Peyer's patch (tissue), 4 donors: Measurements from ENCODE around the gene LCLAT1.

Source experiments
- CTCF ChIP-seq, 6 experiments: fragments of 450-650 bp in 4 of 6; fragments of 200-600 bp in 2 of 6; sonication (generic) in 1 of 6; IDR thresholded peaks; one replicate each; pipeline ENCODE4 v1.5.1; 2017 to 2019; ENCODE audit warnings: antibody characterized with exemption in 6 of 6, mild to moderate bottlenecking in 3 of 6, moderate library complexity in 1 of 6
- POLR2A ChIP-seq, 2 donors: fragments of 450-650 bp; IDR thresholded peaks; one replicate each; pipeline ENCODE4 v1.5.1; 2017; ENCODE audit warnings: antibody characterized with exemption in 2 of 2, mild to moderate bottlenecking in 2 of 2, moderate library complexity in 2 of 2

DNA sequence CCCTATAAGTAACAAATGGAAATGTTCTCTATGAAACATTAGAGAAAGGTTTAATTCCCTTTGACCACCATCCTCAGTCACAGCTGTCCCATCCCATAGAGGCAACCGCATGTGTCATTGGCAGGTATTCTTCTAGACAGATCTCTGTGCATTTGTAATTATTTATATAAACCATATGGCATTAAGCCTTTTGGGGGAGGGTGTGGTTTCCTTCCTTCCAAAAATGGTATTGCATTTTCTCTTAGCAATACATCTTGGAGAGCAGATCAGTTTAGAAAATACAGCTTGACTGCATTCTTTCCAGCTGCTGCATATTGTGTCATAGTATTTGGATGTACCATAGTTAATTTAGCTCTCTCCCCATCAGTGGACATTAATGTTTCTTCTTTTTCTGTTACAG lies 57.7 kb downstream of the LCLAT1 start:
- TF ChIP-seq CTCF (IDR thresholded peaks at IDR 0.05) (no peak), POLR2A (IDR thresholded peaks at IDR 0.05) (no peak)
